Skin of body (tissue), 2 donors: ENCODE results near the gene AP4M1. TPM values are rescaled to one million over a fixed set of nuclear protein-coding genes. Genes with fewer than 3 reads are reported as not detected.
"Not testable (repeated sequence)": the region's sequence is repeated elsewhere in the genome, so short reads cannot be mapped to it uniquely, and the experiment has no call there.

ENCODE experiments used
- DNase-seq: peaks from one replicate; lab custom pipeline; 2025; lab: John Stamatoyannopoulos, UW
- total RNA-seq: library from RNA; depleted of rRNA; stranded (reverse); fragments of >200 nt; gene quantifications from one replicate; pipeline ENCODE4 v1.2.3, GENCODE V29; 2014

Gene AP4M1
- total RNA-seq, 1 donor from 2014 or later = 12.8 TPM

- no peak for DNase-seq
Observed at GRCh38 chr7:100107890-100108289, 6.4 kb downstream of the AP4M1 start.

- no peak for DNase-seq
Observed at GRCh38 chr7:100109521-100110163, 8.2 kb downstream of the AP4M1 start.

DNA sequence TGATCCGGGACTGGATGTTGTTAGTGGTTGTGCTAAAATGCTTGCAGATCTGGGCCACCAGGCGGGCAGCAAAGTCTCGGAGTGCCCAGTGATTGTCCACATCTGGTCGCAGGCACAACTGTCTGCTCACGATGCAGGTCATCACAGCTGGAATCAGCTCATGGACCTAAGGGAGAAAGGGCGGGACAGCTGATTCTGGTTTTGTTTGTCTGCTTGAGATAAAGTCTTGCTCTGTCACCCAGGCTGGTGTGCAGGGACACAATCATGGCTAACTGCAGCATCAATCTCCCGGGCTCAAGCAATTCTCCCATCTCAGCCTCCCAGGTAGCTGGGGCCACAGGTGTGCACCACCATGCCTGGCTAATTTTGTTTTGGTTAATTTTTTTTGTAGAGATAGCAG lies 9.7 kb downstream of the AP4M1 start:
- no peak for DNase-seq

- DNase-seq = no peak
Observed at GRCh38 chr7:100111914-100112313, 10.5 kb downstream of the AP4M1 start.

- DNase-seq = no peak
Observed at GRCh38 chr7:100115026-100115425, 13.6 kb downstream of the AP4M1 start.

GRCh38 chr7:100118388-100119071 lies 17.1 kb downstream of the AP4M1 start:
- no peak for DNase-seq

DNA sequence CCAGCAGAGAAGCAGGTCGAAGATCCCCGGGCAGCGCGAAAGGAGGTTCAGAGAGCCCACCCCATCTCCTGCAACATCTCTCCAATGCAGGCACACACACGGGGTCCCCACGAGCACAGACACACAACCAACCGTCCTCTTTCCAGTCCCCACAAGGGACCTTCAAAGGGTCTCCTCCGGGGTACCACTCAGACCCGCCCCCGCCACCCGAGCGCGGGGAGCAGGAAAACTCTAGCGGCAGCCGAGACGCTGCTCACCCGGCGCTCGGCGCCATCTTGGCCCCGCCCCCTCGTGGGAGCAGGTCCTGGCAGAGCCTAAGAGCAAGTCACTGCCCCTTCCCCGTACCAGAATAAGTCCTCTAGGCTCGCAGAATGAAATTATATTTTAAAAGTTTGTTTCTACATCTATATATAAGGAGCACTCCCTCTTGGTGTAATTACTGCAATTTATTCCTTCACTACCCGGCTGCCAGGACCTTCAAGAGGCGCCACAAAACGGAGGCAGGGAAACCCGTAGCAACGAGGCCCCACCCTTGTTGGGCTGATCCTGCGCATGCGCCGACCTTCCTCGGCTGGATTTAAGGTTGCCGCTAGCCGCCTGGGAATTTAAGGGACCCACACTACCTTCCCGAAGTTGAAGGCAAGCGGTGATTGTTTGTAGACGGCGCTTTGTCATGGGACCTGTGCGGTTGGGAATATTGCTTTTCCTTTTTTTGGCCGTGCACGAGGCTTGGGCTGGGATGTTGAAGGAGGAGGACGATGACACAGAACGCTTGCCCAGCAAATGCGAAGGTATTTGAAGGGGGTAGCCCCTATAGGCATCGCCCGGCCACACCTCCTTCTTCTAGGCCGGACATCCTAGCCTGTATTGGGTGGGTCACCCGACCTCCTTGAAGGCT lies 17.9 kb downstream of the AP4M1 start, which contains the start of the genes CNPY4 and TAF6:
CNPY4 (plus strand) TSS at position 563 of the 898 bp plus-strand sequence; CDS start at position 674, 111 bp downstream.
TAF6 (minus strand) TSS at position 287 of the 898 bp plus-strand sequence. CDS start 5,149 bp downstream, outside the sequence.
- peak; percentile 98 for DNase-seq

DNA sequence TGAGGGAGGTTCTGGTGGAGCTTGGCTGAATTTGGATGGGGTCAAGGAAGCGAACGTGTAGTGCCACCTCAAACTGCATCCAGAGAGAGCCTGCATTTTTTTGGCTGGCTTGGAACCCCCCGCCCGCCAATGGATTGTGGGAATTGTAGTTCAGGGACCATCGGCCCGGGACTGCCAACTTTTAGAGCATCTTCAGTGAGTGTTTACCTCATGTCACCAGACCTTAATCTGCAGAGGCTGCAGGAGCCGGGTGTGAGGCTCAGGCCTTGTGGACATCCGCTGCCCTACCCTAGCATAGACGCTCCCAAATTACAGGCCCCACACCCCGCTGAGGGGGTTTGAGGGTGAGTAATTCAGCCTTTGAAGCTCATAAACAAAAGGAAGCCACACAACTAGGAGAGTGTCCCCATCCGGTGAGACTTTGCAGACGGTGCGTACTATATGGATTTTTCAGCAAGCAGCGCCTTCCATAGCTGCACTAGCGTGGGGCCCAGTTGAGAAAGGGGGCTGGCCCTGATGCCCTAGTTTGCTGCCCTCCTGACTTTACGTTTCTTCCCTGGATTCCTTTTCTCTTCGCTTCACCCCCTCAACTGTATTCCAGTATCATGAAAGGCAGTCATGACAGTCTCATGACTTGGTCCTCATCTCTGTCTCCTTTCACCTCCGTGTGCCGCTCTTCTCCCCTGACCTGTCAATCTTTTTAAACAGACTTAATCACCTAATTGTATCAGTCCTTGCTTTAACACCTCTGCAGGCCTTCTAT lies 18.7 kb downstream of the AP4M1 start:
- peak; percentile 80 for DNase-seq

GRCh38 chr7:100120733-100121036 lies 19.2 kb downstream of the AP4M1 start:
- DNase-seq = no peak

- no peak for DNase-seq
Observed at GRCh38 chr7:100122067-100122466, 20.6 kb downstream of the AP4M1 start.

- no peak for DNase-seq
Observed at GRCh38 chr7:100122568-100122967, 21.1 kb downstream of the AP4M1 start.

GRCh38 chr7:100124301-100125230 lies 23.1 kb downstream of the AP4M1 start:
- DNase-seq = no peak

GRCh38 chr7:100126239-100126930 lies 24.9 kb downstream of the AP4M1 start:
- DNase-seq = no peak

DNA sequence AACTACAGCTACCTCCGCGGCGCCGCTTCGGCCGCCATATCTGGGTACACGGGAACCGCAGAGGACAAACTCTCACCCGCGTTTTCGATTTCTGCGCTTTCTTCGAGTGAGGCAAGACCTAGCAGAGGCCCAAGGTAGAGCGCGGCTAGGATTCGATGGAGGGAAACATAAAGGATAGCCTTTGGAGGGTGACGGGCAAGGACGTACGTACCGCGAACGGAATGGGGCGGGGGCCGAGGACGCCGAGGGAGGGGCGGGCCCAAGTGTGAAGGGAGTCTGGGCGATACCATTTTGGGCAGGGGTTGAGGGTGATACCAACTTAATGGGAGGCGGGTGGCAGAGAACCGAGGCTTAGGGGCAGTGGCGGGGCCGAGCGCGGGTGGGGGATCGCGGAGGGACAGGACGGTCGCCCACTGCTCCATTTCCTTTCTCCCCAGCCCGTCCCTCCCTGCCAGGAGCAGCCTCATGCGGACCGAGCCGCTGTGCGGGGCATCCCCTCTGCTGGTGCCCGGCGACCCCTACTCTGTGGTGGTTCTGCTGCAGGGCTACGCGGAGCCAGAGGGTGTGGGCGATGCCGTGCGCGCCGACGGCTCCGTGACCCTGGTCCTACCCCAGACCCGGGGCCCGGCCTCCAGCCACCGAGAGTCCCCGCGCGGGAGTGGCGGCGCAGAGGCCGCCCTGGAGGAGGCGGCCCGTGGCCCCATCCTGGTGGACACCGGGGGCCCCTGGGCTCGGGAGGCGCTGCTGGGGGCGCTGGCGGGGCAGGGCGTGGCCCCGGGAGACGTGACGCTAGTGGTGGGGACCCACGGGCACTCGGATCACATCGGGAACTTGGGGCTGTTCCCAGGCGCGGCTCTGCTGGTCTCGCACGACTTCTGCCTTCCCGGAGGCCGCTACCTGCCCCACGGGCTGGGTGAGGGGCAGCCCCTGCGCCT lies 25.8 kb downstream of the AP4M1 start, which contains the start of gene MBLAC1:
MBLAC1 (plus strand) TSS at position 37 of the 935 bp plus-strand sequence; CDS start at position 466, 429 bp downstream.
- peak; percentile 90 for DNase-seq

DNA sequence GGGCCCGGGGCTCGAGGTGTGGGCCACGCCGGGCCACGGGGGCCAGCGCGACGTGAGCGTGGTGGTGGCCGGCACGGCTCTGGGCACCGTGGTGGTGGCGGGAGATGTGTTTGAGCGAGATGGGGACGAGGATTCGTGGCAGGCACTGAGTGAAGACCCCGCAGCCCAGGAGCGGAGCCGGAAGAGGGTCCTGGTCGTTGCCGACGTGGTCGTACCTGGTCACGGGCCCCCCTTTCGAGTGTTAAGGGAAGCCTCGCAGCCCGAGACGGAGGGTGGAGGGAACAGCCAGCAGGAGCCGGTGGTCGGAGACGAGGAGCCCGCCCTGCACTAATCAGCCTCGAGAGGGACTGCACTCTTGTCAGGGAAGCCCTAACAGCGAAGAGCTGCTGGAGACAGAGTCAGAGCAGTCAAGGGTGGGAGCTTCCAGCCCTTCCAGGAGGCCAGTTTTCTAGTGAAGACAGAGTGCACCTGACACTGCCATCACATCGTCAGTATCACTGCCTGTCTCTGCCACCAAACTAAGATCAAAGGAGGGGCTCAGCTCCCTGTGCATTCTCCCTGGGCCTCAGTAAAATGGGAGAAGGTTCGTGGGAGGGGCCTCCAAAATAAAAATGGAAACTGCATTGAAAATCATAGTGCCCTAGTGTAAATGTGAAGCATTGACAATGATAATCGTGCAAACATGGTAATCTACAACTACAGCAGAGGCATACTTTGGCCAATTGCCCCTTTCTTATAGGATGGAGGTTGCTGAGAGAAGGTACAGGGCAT lies 26.6 kb downstream of the AP4M1 start:
- no peak for DNase-seq

- DNase-seq = no peak
Observed at GRCh38 chr7:100128637-100128963, 27.2 kb downstream of the AP4M1 start.

- not testable (repeated sequence) for DNase-seq
Observed at GRCh38 chr7:100130220-100130607, 28.8 kb downstream of the AP4M1 start.
